ENCODE measurements around the gene GNAZ. TPM values are rescaled to one million over a fixed set of nuclear protein-coding genes. Genes with fewer than 3 reads are reported as not detected.

GNAZ gene
- polyA plus RNA-seq, 1 donor (not counting 4 experiments of a cell fraction or from before 2014, with no cell fraction given) = 0.03 TPM

- Histone ChIP-seq H3K27me3 (ENCODE audit: control insufficient read depth, extremely low read depth, insufficient read depth, low read length) (no peaks in the 10 kb centered on the region), H3K4me1 (ENCODE audit: control insufficient read depth, extremely low read depth, insufficient read depth, low read length) (no peaks in the 10 kb centered on the region), H3K4me3 (ENCODE audit: control insufficient read depth in 2 of 3, extremely low read depth in 1 of 3, insufficient read depth in 2 of 3, low read depth in 1 of 3, low read length in 3 of 3) (no peak overlapping the region), H3K27ac (ENCODE audit: control insufficient read depth, insufficient read depth, low read length) (no peak overlapping the region), H3K36me3 (ENCODE audit: control insufficient read depth in 2 of 2, extremely low read depth in 1 of 2, insufficient read depth in 2 of 2, low read length in 2 of 2) (no peaks in the 10 kb centered on the region), H3K9me3 (ENCODE audit: control insufficient read depth, low read depth, low read length) (no peaks in the 10 kb centered on the region), H3K9ac (ENCODE audit: control insufficient read depth, extremely low read depth, insufficient read depth, low read length) (no peak overlapping the region), H3K4me2 (ENCODE audit: control insufficient read depth, extremely low read depth, insufficient read depth, low read depth, low read length) (no peak overlapping the region), H3K9me1 (ENCODE audit: control insufficient read depth, extremely low read depth, insufficient read depth, low read length) (no peaks in the 10 kb centered on the region), H2AFZ (ENCODE audit: control insufficient read depth, low read length) (no peak overlapping the region), H4K20me1 (ENCODE audit: control insufficient read depth, extremely low read depth, insufficient read depth, low read length) (peaks cover 3% of the 10 kb centered on the region), H3K79me2 (ENCODE audit: control insufficient read depth, insufficient read depth, low read length) (no peaks in the 10 kb centered on the region)
- DNase-seq (ENCODE audit: low read depth, low spot score) = no peak
- FAIRE-seq = no peak
- TF ChIP-seq CTCF (optimal IDR thresholded peaks at IDR 0.05 in 1 of 3, IDR thresholded peaks at IDR 0.05 in 1 of 3, conservative IDR thresholded peaks at IDR 0.05 in 1 of 3; ENCODE audit: extremely low read depth in 1 of 3, insufficient read depth in 2 of 3, low read length in 3 of 3) (no peak), EZH2 (IDR thresholded peaks at IDR 0.05; ENCODE audit: low read length) (no peak)
- dilution Hi-C loops (cut with MboI; ENCODE audit: extremely low pct_ligation_motif_present, low sequenced_read_pairs) = no loop called here
These were observed 17.9 kb downstream of the GNAZ start for GRCh38 chr22:23088199-23088604.

GRCh38 chr22:23089010-23089409 lies 18.7 kb downstream of the GNAZ start:
- H3K9me3 ChIP-seq (ENCODE audit: control insufficient read depth, low read depth, low read length) = no peaks in the 10 kb centered on the region
- H3K36me3 ChIP-seq (ENCODE audit: control insufficient read depth in 2 of 2, extremely low read depth in 1 of 2, insufficient read depth in 2 of 2, low read length in 2 of 2) = no peaks in the 10 kb centered on the region
- dilution Hi-C loops (cut with MboI; ENCODE audit: extremely low pct_ligation_motif_present, low sequenced_read_pairs) = no loop called here
- TF ChIP-seq CTCF (optimal IDR thresholded peaks at IDR 0.05 in 1 of 3, IDR thresholded peaks at IDR 0.05 in 1 of 3, conservative IDR thresholded peaks at IDR 0.05 in 1 of 3; ENCODE audit: extremely low read depth in 1 of 3, insufficient read depth in 2 of 3, low read length in 3 of 3) (no peak), EZH2 (IDR thresholded peaks at IDR 0.05; ENCODE audit: low read length) (no peak)
- peaks cover 3% of the 10 kb centered on the region for H4K20me1 ChIP-seq (ENCODE audit: control insufficient read depth, extremely low read depth, insufficient read depth, low read length)
- H3K4me1 ChIP-seq (ENCODE audit: control insufficient read depth, extremely low read depth, insufficient read depth, low read length) = no peaks in the 10 kb centered on the region
- no peak overlapping the region for H3K4me3 ChIP-seq (ENCODE audit: control insufficient read depth in 2 of 3, extremely low read depth in 1 of 3, insufficient read depth in 2 of 3, low read depth in 1 of 3, low read length in 3 of 3)
- no peak for FAIRE-seq
- H2AFZ ChIP-seq (ENCODE audit: control insufficient read depth, low read length) = no peak overlapping the region
- H3K9ac ChIP-seq (ENCODE audit: control insufficient read depth, extremely low read depth, insufficient read depth, low read length) = no peak overlapping the region
- no peak overlapping the region for H3K27ac ChIP-seq (ENCODE audit: control insufficient read depth, insufficient read depth, low read length)
- H3K4me2 ChIP-seq (ENCODE audit: control insufficient read depth, extremely low read depth, insufficient read depth, low read depth, low read length) = no peak overlapping the region
- no peak for DNase-seq (ENCODE audit: low read depth, low spot score)
- H3K79me2 ChIP-seq (ENCODE audit: control insufficient read depth, insufficient read depth, low read length) = no peaks in the 10 kb centered on the region
- H3K27me3 ChIP-seq (ENCODE audit: control insufficient read depth, extremely low read depth, insufficient read depth, low read length) = no peaks in the 10 kb centered on the region
- H3K9me1 ChIP-seq (ENCODE audit: control insufficient read depth, extremely low read depth, insufficient read depth, low read length) = no peaks in the 10 kb centered on the region

Measured in keratinocyte (primary cell).